Stimulated activated CD4-positive, alpha-beta T cell treated with anti-CD3 and anti-CD28 coated beads, TNF-alpha, amount 100 ng/mL, for 1 hour (primary cell): ENCODE measurements around the gene TMEM72.
"Not testable (repeated sequence)": the region's sequence is repeated elsewhere in the genome, so short reads cannot be mapped to it uniquely, and the experiment has no call there.

Source experiments
- DNase-seq, 3 donors: peaks; one replicate each; pipeline ENCODE4 v3.0.0-alpha.2; 2020; ENCODE audit warnings: low read depth in 3 of 3, low spot score in 1 of 3

The TMEM72 gene

GRCh38 chr10:44911081-44911540 is at the start of gene TMEM72:
Gene TMEM72, plus strand, starts transcription at chr10:44911337. Its CDS starts 176 bp downstream, at chr10:44911513.
- no peak for DNase-seq

GRCh38 chr10:44862006-44862751 is 49.0 kb upstream of the TMEM72 start:
- no peak for DNase-seq

DNA sequence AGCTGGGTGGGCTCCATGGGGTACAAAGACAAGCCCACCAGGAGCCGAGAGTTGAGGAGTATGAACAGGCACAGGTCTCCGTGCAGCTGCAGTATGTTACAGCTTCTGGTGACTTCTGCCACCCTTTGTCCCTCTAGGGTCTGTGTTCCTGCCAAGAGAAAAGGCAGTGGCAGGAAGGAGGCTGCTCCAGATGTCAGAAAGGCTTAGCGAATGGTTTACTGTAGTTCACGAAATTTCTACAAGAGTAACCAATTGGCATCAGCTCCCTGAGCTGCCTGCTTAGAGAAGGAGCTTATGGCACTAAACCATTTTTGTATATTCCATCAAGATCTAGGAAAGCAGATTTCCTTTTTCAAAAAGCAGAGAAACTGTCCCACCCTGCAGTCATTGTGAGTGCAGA is 48.2 kb upstream of the TMEM72 start:
- DNase-seq = no peak

DNA sequence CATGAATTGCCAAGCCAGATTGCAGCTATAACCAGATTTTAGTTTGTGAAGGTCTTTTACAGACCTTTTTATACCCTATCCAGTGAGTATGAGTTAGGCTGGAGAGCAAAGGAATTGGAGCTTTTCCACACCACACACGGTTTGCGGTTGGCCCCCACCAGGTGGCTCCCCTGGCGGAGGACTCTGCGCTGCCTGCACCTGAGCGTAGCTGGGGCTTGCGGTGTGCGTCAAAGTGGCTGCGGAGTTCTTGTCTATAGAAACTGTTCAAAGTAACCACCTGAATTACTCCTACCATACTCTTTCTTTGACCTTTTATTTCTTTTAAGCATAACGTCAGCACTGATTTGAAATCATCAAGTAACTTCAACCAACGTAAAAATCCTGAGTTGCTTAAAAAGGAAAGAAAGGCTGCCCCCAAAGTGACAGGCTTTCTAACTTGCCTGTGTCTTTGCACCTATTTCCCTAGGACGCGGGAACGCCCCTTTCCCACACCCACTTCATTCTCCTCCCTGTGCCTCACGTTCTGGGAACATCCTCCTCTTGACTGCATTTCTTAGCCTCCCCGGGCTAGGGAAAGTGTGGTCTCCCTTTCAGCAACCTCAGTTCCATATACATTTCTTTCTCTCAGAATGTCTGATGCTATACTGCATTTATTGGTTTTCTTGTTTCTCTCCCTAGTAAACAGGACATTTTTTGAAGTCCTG is 47.6 kb upstream of the TMEM72 start:
- no peak for DNase-seq

- no peak for DNase-seq
Measured at GRCh38 chr10:44864051-44864450, 47.1 kb upstream of the TMEM72 start.

- DNase-seq = peak; percentile 44 to 87 (median 65)
Measured at GRCh38 chr10:44864637-44865288, 46.4 kb upstream of the TMEM72 start.

GRCh38 chr10:44865289-44865671 is 45.9 kb upstream of the TMEM72 start:
- DNase-seq = no peak

DNA sequence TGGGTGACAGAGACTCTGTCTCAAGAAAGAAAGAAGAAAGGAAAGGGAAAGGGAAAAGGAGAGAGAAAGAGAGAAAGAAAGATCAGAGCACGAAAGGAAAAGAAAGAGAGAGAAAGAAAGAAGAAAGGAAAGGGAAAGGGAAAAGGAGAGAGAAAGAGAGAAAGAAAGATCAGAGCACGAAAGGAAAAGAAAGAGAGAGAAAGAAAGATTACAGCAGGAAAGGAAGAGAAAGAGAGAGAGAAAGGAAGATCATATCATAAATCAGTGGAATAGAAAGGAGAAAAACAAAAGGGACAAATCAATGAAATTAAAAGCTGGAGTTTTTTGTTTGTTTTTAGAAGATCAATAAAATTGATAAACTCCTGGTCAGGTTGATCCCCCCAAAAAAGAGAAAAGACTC is 44.8 kb upstream of the TMEM72 start:
- DNase-seq = not testable (repeated sequence)

- no peak for DNase-seq
Measured at GRCh38 chr10:44870031-44870430, 41.1 kb upstream of the TMEM72 start.

GRCh38 chr10:44873160-44873559 is 38.0 kb upstream of the TMEM72 start:
- DNase-seq = no peak

DNA sequence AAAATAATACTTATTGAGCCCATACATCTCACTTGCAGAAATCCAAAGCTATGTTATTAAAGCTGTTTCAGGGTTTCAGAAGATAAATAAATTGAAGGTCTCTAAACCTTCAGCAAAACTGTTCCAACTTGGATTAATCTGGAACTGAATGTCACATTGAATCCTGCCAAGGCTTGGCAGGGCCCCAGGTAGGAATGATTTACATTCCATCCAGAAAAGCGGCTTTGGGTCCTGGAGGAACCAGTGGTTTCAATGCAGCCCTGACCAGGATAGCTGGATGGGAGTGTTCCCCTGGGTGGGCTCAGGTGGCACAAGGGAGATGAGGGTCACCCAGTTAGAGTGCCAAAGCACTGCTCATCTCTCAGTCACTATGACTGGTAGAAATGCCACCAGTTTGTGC is 37.0 kb upstream of the TMEM72 start:
- DNase-seq = no peak

DNA sequence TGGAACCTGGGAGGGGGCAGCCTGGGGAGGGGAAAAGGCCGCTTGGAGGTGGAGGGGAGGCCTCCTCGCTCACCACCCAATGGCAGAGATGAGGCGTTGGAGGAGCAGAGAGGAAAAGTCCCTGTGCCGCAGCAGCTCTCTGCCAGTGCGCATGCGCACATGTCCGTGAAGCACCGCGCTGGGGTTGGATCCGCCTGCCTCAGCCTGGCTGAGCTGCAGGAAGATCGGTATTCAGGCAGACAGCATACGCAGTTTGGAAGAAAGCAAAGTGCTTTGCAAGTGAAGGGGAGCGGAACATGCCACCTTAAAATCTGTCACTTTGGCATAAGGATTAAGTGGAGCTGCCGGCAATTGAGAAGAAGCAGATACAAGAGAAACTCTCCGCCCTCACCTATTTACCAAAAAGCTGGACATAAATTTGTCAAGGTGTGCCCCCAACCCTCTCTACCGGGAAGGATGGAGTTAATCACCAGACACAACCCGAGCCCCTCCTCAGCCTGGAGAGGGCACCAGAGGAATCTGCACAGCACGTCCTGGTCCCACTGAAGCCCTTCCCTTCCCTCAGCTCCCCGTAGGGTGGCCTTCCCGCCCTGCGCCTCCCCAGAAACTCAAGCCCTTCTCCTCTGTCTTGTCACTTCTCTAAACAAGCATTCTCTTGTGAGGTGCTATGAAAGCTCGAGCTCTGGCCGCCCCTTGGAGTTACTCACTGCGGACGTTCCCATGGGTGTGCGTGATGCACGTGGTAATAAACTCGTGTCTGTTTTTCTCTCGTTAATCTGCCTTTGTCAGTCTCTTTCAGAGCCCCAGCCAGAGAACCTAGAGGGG is 32.2 kb upstream of the TMEM72 start:
- peak; percentile 49 to 60 (median 55) for DNase-seq

DNA sequence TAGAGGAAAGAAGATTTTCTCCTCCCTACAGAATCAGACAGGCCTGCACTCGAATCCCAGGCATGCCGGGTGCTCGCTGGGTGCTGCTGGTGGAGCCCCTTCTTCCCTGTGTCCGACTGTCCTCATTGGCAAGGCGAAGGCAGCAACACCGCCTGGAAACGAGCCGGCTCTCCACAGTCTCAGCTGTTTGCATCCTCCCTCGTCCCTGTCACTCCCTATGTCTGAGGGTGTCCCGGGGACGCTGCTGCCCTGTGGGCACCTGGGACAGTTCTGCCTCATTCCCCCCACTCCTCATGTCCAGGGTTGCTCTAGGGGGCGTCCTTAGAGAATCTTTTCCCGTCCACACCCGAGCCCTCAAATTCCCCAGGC is 31.6 kb upstream of the TMEM72 start:
- DNase-seq = no peak

DNA sequence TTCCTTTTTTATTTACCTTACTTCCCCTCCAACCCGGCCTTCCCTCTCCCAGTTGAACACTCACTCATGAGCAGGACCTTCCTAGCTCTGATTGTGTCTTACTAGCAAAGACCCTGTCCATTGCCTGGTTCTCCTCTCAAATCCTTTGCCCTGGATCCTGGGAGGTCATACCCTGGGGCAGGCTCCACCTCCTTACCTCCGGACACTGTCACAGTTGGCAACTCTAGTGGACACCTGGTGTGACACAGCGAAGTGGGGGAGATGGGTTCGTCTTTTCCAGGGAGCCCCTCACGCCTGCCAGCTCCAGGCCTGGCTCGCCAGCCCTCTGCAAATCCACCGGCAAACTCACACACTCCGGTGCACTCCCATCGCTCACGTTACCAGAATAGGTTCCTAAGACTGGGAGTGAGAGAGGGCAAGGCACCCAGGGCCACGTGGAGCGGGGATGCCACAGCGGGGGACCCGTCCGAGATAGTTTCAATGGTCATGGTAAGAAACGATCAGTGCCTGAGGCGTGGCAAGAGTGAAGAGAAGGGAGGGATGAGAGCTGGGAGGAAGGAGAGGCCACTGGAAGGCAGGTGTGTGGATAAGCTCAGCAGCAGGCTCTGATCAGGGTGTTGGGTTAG is 30.9 kb upstream of the TMEM72 start:
- DNase-seq = no peak

- no peak for DNase-seq
Measured at GRCh38 chr10:44881649-44882048, 29.5 kb upstream of the TMEM72 start.

DNA sequence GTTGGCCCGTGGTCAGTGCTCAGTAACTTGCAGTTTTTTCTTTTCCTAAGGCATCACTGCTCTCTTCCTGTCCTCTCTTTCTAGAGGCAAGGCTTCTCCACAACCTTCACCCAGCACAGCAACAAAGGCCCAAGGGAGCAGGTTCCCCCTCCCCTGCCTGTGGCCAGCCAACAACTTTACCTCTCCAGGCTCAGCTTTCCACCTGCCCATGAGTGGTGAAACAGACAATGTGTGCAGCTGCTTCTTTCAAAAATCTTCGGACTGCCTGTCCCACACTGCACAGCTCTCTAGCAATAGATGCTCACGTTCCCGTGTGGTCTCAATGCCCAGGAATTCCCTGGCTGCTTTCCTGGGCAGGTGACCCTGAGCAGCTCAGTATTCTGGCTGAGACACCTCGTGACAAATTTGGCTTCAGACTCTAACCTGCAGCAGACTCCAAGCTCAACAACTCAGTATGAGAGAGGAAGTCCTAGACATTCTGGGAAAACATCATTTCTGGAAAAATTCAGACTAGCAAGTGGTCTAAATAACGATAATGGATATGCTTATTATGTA is 28.9 kb upstream of the TMEM72 start:
- no peak for DNase-seq

GRCh38 chr10:44883593-44884331 is 27.4 kb upstream of the TMEM72 start:
- no peak for DNase-seq

DNA sequence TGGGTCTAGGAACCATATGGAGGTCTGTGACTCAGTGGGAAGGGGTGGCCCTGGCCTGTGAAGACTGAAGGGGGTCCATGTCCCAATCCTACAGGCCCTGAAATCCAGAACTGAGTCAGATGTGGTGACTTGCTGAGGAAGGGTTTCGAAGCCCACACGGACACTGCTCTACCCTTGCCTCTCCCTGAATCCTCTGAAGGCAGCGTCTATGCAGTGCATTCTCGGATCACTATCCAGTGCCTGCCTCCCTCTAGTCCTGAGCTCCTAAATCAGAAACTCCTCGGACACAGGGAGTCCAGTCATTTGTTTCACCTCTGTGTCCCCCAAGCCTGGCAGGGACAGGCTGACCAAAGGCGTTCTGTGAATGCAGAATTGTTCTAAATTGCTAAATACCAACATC is 25.4 kb upstream of the TMEM72 start:
- DNase-seq = no peak

DNA sequence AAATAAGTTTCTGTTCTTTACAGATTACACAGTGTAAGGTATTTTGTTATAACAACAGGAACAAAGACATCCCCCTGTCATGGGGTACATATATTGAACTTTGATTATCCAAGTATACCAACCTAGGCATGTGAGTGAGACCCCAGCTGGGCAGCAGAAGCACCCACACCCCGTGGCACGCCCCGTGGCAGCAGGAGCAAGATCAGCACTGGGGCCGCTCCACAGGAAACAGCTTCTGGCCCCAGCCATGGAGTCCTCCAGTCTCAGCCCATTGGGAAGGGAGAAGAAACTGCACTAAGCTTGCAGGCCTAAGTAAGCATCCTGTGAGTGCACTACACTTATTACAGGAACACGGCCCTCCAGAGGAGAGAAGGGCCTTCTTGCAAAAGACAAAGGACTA is 24.2 kb upstream of the TMEM72 start:
- no peak for DNase-seq

DNA sequence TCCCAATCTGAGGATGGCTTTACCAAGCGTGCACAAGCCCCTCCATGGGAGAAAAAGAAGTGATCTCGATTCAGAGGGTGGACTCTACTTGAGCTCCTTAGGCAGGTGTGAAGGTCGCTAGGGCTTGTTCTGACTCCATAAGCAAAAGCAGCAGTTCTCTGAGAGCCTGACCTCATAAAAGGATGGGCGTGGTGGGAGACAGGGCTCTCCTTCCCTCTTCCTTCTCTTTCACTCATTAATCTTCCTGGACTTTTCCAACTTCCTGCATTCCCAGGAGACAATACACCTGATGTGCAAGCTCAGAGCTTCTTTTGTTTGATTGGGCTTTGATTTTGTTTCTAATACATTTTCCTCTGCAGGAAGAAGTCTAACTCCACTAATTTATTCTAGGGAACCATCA is 22.3 kb upstream of the TMEM72 start:
- DNase-seq = no peak
